HG02588 (cell line): ENCODE data around the gene PDK4.
"Not testable (repeated sequence)": the region's sequence is repeated elsewhere in the genome, so short reads cannot be mapped to it uniquely, and the experiment has no call there.

ENCODE experiments used
- ATAC-seq: cut with Tn5 transposase; IDR thresholded peaks from one replicate; pipeline ENCODE4 v1.9.1; 2021; ENCODE audit warnings: mild to moderate bottlenecking, moderate library complexity; ENCODE audit not compliant: unreplicated experiment

Gene PDK4

GRCh38 chr7:95578299-95578855 lies 17.9 kb downstream of the PDK4 start:
- no peak for ATAC-seq

- ATAC-seq, result no peak
These were observed 19.2 kb downstream of the PDK4 start for GRCh38 chr7:95577137-95577536.

- no peak for ATAC-seq
These were observed 26.6 kb downstream of the PDK4 start for GRCh38 chr7:95569720-95570119.

- ATAC-seq, result no peak
These were observed 35.6 kb downstream of the PDK4 start for GRCh38 chr7:95560674-95561073.

- no peak for ATAC-seq
These were observed 37.5 kb downstream of the PDK4 start for GRCh38 chr7:95558864-95559263.

- ATAC-seq, result no peak
These were observed 39.5 kb downstream of the PDK4 start for GRCh38 chr7:95556777-95557176.

- ATAC-seq, result no peak
These were observed 42.4 kb downstream of the PDK4 start for GRCh38 chr7:95553939-95554338.

- not testable (repeated sequence) for ATAC-seq
These were observed 44.0 kb downstream of the PDK4 start for GRCh38 chr7:95552010-95552926.

- no peak for ATAC-seq
These were observed 45.8 kb downstream of the PDK4 start for GRCh38 chr7:95550546-95550945.

- ATAC-seq, result no peak
These were observed 46.3 kb downstream of the PDK4 start for GRCh38 chr7:95549818-95550529.

GRCh38 chr7:95547361-95548348 lies 48.7 kb downstream of the PDK4 start:
- ATAC-seq, result no peak

- ATAC-seq, result no peak
These were observed 49.7 kb downstream of the PDK4 start for GRCh38 chr7:95546647-95547046.

GRCh38 chr7:95545673-95546072 lies 50.6 kb downstream of the PDK4 start:
- ATAC-seq, result no peak

- ATAC-seq, result no peak
These were observed 51.2 kb downstream of the PDK4 start for GRCh38 chr7:95545007-95545615.

- no peak for ATAC-seq
These were observed 52.1 kb downstream of the PDK4 start for GRCh38 chr7:95544171-95544570.

- ATAC-seq, result no peak
These were observed 53.0 kb downstream of the PDK4 start for GRCh38 chr7:95543312-95543711.

GRCh38 chr7:95540366-95540765 lies 56.0 kb downstream of the PDK4 start:
- no peak for ATAC-seq

GRCh38 chr7:95539426-95539825 lies 56.9 kb downstream of the PDK4 start:
- no peak for ATAC-seq

GRCh38 chr7:95537468-95537867 lies 58.8 kb downstream of the PDK4 start:
- no peak for ATAC-seq

- no peak for ATAC-seq
These were observed 59.5 kb downstream of the PDK4 start for GRCh38 chr7:95536656-95537311.
